Brain pericyte (primary cell): ENCODE measurements around the gene HOXC6.

Experiments used
- DNase-seq: peaks from one replicate; pipeline ENCODE4 v3.0.0-alpha.2; 2012; ENCODE audit warnings: low read depth, low spot score

The HOXC6 gene

DNA sequence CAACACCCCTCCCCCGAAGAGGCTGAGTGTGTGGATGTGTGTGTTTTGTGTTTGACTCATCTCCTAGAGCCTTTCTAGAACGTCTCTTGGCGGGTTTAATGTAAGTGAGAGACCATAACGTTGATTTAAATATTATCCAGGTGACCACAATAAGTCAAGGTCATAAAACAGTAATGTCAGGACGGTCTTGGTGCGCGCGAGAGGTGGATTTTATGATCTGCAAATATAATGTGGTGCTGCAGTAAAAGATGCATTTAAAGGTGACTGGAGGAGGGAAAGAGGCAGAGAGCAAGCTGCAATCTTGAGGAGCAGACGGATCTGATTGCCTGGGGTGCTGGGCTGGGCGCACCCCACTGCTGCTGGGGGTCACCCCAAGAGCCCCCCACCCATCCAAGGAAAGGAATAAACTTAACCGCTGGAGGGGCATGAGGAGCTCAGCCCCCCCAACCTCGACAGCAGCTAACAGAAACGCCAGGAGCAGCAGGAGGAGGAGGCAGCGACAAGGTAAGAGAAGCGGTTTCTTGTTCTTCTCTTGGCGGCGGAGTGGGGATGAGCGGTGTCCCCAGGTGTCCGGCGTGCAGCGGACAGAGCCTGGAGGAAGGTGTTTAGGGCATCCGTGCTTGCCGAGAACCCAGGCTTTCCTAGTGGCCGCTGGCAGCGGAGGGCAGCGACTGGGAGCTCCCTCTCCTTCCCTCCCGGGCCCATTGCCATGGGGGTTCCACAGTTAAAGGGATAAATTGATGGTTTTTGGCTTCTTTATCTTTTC, 37.7 kb upstream of the HOXC6 start:
- DNase-seq, result no peak

DNA sequence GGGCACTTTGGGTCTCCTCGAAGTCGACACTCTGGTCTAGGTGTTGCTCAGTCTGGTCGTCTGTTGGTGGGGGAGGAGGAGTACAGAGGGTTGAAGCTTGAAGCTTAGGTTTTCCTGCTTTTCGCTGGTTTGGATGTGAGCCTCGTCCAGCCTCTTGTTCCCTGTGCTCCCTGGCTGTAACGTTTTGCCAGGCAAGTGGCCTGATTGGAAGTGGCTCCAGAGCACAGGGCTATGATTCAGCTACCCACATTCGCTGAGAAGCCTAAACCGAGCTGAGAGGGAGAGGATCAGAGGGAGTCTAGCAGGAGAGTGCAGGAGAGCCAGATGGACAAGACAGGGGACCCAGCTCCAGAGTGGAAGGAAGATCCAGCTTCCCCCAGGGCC, 37.2 kb upstream of the HOXC6 start:
- DNase-seq, result no peak

DNA sequence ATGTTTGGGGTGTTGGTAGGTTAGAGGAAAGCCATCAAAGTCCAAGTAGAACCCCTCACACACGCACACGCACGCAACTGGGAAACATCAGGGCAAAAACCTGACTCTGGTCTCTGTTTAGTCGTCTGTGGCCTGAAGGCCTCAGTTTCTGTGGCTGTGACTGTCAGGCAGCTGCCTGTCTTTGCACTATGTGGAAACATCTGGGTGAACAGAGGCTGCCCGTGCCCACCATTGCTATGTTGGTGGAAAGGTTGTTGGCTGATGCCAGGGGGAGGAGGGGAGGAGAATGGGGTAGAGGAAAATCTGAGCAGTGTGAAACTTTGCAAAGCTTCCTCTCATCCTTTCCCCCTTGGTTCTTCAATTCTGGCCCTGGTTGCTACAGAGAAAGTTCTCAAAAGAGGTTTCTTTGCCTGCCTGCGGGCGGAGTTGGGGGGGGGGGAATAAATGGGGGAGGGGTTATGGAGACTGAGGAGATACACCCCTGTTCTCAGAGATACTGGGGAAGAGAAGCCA, 35.8 kb upstream of the HOXC6 start:
- no peak for DNase-seq

DNA sequence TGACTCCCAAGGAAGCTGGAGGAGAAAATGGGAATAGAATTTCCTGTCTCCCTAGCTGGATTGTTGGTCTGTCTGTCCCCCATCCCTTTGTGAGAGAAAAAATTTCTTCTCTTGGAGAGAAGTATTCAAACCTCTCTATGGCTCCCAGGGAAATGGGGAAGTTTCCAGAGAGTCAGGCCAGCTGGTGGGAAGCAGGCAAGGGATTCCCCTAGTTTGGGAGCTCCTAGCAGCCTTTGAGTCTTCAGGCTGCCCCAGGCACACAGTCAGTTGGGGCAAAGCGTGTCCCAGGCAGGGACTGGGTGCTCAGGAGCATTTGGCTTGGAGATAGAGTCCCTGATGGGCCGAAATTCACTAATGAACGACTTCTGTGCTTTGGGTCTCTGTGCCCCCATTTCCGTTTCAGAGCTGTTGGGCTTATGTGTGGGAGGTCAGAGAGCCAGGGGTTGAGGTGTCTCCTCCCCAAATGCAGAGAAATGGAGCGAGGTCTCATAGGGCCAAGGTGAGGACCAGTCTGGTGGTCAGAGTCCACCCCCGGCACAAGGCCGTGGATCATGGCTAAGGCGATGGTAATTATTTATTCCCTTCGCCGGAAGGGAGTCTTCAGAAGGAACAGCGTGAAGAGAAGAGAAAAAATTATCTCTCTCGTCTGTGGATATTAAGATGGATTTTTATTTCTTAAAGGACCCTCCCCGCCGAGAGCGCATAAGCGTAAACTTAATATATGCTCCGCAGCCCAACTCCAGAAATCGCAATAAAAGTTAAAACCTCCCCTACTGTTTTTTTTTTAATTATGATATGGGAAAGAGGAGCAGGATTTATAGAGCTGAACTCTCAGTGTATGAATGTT, 34.9 kb upstream of the HOXC6 start:
- no peak for DNase-seq

DNA sequence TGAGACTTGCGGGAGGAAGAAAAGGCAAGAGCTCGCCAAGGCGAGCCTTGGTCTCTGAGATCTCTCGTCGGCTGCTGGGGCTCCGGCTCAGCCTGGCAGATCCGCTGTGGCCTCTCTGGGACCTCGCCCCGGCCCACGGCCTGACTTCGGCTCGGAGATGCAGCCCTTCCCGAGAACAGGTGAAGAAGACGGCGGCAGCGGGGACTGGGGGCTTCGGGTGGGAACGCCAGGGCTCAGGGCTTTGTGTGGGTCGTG, 34.3 kb upstream of the HOXC6 start:
- DNase-seq, result no peak

DNA sequence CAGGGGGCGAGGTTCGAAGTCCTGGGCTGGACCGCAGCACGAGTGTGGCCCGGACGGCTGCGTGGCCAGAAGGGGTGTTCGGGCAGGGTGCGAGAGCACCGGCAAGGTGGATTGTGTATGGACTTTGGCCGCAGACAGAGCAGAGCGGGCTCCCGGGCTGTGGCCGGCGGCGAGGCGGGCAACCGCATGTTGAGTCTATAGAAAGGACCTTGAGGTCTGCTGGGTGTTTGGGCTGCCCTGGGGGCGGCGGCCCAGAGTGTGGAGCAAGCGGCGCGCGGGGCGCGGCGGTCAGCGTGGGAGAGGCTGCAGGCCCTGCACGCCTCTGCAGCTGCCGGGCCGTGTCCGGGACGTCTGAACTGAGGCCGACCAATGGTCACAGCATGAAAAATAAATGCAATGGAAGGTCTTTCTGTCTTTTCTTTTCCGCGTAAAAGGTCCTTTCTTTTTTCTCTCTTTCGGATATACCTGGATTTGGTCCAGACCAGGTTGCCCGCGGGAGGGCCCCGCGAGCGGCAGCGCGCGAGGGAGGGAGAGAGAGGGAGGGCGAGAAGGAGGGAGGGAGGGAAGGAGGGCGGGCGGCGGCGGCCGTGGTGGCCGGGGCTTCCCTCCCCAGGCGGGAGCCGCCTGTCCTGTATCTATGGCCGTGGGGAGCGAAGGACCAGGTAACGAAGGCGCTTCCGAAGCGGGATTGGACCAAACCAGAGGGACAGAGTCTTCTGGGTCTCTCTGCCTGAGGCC, 33.8 kb upstream of the HOXC6 start:
- no peak for DNase-seq

DNA sequence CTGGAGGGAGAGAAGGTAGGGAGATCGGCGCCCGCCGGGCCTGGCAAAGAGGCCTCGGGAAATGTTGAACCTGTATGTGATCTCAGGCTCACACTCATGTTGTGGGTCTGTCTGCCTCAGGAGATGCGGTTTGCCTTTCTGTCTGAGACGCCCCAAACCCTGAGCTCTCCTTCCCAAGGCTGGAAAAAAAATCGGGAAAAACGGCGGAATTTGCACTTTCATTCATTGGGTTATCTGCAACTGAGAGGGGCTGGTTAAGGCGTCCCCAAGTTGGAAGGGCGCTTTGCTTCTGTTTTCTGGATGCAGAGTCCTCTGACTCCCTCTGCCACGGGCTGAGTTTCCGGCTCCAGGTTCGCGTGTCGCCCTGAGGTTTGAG, 33.2 kb upstream of the HOXC6 start:
- no peak for DNase-seq

DNA sequence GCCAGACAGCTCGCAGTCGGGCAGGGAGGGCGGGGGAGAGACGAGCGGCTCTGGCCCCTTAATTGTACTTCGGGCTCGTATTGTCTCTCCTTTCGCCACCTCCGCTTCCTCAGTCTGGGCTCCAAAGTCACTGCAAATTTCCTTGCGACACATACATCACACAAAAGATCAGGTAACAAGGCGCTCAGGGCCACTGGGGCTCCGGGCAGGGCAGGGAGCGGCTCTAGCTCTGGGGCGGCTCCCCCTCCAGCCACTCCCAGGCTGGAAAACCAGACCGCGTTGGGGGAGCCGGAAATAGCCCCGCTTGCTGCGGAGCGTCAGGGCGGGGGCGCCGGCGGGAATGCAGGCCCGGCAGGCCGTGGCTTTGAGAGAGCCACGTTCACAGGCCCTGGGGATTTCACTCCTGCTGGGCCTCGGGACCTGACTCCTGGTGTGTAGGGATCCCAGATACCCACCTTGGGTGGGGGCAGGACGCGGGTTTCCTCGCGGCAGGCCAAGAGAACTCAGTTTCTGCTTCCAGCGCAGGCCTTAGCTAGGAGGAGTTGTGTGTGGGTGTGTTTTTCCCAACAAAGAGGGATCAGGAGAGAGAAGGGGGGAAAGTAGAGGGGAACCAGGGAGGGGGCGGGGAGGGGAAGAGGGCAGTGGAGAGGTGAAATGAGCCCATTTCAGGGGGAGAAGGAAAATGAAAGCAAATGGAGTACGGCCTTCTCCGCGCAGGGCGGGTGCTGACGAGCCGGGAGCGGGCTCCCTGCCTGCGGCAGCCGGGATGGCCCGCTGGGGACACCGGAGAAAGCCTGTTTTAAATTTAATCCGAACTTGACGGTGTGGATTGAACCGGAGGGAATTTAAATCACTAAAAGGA, 32.6 kb upstream of the HOXC6 start:
- DNase-seq, result no peak

DNA sequence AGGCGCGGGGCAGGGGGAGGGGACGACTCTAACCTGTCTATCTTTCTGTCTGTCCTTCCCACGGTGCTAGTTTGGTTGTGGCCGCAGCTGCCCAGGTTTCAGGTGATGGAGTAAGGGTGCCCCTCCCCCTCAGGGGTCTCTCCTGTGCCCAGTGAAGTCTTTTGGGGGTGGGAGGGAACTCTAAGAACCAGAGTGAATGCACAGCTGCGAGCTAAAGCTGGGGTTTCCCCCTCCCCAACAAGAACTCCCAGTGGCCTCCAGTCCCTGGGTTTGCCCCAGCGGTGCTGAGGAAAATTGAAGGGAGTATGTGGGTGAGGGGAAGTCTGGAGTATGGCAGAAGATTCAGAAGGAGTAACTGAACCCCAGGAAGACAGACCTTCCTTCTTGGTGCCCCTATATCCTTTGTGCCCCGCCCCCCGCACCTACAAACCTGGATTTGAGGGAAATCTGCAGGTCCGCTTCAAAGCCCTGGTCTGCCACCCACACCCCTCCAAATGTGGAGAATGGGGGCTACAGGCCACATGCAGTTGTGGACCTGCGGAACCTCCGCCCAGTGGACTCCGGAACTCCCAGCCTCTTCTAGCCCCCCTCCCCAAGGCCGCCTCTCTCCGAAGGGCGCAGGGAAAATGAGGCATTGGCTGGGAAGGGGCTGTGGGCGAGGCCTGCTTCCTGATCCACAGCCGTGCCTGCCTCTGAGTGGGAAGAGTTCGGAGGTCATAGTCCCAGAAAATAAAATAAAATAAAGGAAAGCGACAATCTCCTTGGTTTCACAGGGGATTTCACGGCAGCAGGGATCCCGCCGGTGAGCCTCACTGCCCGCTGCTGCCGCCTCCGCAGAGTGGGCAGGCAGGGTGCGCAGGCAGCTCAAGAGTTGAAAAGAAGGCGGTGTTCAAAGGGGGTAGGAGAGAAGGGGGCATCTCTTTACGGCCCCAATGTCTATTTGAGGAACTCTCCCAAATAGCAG, 31.7 kb upstream of the HOXC6 start:
- DNase-seq, result no peak

DNA sequence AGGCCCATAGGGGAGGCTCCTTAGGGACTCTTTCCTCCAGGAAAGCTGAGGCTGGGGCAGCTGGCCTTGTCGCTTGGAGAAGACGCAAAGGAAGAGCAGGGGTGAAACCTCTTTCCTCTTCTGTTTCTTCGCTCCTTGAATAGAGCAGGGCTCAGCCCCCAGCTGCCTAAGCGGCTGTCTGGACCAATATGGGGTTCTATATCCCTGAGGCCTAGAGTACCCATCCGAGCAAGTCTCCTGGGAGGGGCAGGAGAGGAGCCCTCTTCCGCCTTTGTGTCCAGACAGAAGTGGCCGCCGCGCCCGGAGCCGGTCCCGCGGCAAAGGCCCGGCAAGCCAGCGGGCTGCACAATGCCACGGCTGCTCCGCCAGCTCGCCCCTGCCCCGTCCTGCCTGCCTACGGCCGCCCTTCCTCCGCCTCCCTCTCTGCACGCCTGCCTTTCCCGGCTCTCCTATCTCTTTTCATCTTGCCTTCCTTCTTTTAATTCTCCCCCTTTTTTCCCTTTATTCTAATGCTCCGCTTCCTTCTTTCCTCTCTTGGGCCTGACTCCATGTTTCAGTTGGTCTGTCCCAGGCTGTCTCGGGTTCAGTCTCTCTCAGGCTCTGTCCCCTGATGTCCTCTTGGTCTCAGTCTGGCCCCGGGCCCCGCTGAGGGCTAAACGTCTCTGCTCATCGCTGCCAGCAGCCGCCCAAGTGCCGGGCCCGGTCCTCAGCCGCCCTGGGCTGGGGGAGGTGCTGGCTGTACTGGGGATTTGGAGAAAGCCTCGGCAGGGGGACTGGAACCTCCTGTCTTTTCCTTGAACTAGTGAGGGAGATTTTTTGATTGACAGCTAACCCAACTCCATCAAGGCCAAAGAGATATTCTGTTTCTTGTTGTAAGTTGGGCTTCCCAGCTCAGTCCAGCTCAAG, 30.8 kb upstream of the HOXC6 start:
- no peak for DNase-seq

DNA sequence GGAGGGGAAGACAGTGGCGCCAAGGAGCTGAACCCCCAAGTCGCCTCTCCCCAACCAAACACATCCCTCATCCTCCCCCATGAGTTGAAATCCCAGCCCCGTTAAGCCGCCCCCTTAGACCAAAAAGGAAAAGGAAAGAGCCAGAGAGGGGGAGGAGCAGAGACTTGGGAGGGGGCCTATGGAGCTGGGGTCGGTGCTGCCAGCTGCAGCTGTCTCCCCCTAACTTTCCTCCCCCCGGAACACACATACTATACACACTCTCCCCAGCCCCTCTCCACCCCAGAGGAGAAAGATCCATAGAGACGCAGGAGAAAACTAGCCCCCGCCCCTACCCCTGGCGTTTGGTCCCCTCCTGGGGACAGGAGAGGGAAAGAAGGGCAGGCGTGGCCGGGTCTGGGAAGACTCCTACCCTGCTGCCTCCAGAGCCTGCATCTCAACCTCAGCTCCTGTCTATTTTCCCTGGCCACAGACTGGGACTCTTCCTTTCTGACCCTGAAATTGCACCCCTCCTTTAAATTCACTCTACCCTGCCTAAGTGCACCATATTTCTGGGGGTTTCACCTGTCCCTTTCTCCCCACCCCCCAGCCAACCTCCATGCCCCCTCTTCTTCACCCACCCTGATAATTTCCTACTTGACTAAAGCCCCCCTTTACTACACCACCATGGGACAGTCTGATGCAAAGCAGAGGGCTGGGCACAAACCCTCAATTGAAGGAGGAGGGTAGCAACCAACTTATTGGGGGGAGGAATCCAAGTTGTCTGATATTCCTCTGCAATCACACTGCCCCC, 29.9 kb upstream of the HOXC6 start:
- DNase-seq, result no peak

DNA sequence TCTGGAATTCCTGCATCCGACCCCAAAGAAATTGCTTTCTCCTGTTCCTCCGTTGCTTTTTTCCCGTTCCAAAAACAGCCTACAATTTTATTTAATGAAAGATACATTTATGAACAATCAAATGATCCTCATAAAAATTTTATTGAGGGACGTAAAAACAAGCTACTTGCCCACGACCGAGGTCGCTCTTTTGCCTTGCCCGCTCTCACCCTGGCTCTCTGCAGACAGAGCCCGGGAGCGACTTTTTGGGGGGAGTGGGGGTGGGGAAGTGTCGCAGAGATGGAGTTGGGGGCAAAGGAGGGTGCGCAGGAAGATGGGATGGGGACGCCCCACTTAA, 29.4 kb upstream of the HOXC6 start:
- no peak for DNase-seq

DNA sequence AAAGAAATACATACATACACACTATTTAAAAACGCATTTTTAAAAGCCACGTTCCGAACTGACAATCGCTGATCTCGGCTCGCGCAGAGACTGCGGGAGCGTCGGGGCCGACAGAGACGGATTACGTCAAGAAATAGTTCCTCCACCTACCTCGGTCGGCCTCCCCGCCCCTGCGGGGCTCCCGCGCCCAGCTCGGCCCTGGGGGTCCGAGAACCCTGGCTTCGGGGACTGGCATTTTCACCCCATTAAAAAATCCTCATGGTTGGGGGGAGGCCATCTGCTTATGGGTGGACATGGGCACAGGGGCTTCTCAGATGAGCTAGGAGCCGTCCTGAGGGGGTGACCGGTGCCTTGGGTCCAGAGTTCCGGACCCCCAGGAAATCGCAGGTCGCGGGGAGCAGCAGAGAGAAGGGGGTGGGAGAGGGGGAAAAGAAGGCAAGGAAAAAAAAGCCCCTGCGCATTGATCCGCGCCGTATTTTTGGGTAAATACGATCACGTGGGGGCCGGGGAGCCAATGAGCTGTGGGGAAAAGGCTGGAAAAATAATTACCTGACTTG, 28.6 kb upstream of the HOXC6 start:
- no peak for DNase-seq

DNA sequence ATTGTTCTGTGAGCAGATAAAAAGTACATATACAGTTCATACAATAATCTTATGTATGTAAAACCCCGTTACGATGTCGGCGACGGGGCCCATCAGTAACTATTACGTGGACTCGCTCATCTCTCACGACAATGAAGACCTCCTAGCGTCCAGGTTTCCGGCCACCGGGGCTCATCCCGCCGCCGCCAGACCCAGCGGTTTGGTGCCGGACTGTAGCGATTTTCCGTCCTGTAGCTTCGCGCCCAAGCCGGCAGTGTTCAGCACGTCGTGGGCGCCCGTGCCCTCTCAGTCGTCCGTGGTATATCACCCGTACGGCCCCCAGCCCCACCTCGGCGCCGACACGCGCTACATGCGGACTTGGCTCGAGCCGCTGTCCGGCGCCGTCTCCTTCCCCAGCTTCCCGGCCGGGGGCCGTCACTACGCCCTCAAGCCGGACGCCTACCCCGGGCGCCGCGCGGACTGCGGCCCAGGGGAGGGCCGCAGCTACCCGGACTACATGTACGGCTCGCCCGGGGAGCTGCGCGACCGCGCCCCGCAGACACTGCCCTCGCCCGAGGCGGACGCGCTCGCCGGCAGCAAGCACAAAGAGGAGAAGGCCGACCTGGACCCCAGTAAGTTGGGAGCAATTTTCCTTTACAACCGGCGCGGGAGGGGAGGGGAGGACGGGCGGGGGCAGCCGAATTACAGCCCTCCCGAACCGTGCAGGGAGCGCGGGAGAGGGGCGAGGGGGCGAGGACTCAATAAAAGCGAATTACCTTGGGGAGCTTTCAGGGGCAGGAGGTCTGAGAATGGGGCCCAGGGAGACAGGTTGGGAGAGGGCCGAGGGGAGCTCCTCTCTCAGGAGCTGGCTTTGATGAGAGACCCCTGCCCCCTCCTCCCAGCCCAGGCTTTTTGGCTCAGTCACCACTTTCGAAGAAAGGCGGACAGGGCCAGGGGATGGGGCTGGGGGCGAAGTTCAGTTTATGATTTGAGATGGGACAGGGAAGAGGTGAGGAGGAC, 27.8 kb upstream of the HOXC6 start, which contains the start of gene HOXC9:
TSS of gene HOXC9 (plus strand) at position 46 of the 999 bp plus-strand sequence. CDS start at position 74, 28 bp downstream.
- no peak for DNase-seq

DNA sequence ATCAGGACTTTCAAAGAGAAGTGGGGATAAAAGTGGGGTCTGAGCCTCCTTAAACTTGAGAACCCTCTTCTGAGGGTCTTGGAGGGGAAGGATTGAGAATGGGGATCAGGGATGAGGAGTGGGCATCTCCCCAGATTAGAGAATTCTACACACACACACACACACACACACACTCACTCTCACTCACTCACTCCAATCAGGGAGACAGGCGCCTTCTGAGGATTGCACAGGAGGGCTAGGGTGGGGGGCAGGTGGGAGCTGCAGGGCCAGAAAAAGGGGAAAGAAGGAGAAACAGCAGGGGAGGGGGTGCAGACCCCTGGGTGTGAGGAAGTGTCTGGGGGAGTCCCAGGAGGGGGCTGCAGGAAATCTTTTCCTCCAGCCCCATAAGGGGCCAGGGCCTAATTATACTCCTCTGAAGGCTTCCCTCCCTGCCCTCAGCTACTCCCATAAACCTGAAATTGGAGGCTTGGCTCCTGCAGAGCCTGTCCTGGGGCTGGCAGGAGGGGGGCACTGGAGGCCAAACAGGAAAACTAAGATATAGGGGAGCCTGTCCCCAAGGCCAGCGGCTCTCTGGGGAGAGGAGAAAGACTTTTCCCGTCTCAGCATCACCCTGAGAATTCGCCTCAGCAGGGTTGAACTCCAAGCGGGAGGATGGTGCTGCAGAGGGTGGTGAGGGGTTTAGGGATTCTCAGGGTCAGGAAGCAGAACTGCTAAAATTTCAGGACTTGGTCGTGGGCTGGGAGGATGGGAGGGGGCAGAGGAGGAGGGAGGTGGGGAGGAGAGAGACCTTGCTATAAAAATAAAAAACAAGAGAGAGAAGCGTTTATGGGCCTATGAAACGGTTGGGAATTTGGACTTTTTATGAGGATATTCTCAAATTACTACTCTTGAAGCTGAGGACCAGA, 26.7 kb upstream of the HOXC6 start:
- DNase-seq, result no peak
